ENCODE data around the gene SPEM3.

- TF ChIP-seq CBFB (IDR thresholded peaks at IDR 0.05; ENCODE audit: low read depth) = no peak
- no peak for TF ChIP-seq CBX5 (IDR thresholded peaks at IDR 0.05; ENCODE audit: low read depth)
- peak; percentile 95 for TF ChIP-seq ATF7 (IDR thresholded peaks at IDR 0.05; ENCODE audit: low read depth)
- TF ChIP-seq, protein P1, sequence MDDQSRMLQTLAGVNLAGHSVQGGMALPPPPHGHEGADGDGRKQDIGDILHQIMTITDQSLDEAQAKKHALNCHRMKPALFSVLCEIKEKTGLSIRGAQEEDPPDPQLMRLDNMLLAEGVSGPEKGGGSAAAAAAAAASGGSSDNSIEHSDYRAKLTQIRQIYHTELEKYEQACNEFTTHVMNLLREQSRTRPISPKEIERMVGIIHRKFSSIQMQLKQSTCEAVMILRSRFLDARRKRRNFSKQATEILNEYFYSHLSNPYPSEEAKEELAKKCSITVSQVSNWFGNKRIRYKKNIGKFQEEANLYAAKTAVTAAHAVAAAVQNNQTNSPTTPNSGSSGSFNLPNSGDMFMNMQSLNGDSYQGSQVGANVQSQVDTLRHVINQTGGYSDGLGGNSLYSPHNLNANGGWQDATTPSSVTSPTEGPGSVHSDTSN (IDR thresholded peaks at IDR 0.05; ENCODE audit: insufficient replicate concordance, low read depth, low read length) = no peak
- no peak for TF ChIP-seq SRF (IDR thresholded peaks at IDR 0.05; ENCODE audit: low read depth in 2 of 2, low read length in 2 of 2)
- TF ChIP-seq POLR2A (IDR thresholded peaks at IDR 0.05; ENCODE audit: low read depth, low read length) = peak; percentile 54; the same call in 1 of the 2 replicates
- TF ChIP-seq, protein P2, sequence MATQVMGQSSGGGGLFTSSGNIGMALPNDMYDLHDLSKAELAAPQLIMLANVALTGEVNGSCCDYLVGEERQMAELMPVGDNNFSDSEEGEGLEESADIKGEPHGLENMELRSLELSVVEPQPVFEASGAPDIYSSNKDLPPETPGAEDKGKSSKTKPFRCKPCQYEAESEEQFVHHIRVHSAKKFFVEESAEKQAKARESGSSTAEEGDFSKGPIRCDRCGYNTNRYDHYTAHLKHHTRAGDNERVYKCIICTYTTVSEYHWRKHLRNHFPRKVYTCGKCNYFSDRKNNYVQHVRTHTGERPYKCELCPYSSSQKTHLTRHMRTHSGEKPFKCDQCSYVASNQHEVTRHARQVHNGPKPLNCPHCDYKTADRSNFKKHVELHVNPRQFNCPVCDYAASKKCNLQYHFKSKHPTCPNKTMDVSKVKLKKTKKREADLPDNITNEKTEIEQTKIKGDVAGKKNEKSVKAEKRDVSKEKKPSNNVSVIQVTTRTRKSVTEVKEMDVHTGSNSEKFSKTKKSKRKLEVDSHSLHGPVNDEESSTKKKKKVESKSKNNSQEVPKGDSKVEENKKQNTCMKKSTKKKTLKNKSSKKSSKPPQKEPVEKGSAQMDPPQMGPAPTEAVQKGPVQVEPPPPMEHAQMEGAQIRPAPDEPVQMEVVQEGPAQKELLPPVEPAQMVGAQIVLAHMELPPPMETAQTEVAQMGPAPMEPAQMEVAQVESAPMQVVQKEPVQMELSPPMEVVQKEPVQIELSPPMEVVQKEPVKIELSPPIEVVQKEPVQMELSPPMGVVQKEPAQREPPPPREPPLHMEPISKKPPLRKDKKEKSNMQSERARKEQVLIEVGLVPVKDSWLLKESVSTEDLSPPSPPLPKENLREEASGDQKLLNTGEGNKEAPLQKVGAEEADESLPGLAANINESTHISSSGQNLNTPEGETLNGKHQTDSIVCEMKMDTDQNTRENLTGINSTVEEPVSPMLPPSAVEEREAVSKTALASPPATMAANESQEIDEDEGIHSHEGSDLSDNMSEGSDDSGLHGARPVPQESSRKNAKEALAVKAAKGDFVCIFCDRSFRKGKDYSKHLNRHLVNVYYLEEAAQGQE (IDR thresholded peaks at IDR 0.05; ENCODE audit: low read depth, low read length) = no peak
- no peak; the same call in 1 of the 2 replicates for TF ChIP-seq BACH1 (IDR thresholded peaks at IDR 0.05; ENCODE audit: borderline replicate concordance)
- TF ChIP-seq, protein P3, sequence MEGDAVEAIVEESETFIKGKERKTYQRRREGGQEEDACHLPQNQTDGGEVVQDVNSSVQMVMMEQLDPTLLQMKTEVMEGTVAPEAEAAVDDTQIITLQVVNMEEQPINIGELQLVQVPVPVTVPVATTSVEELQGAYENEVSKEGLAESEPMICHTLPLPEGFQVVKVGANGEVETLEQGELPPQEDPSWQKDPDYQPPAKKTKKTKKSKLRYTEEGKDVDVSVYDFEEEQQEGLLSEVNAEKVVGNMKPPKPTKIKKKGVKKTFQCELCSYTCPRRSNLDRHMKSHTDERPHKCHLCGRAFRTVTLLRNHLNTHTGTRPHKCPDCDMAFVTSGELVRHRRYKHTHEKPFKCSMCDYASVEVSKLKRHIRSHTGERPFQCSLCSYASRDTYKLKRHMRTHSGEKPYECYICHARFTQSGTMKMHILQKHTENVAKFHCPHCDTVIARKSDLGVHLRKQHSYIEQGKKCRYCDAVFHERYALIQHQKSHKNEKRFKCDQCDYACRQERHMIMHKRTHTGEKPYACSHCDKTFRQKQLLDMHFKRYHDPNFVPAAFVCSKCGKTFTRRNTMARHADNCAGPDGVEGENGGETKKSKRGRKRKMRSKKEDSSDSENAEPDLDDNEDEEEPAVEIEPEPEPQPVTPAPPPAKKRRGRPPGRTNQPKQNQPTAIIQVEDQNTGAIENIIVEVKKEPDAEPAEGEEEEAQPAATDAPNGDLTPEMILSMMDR (IDR thresholded peaks at IDR 0.05 in 2 of 3, conservative IDR thresholded peaks at IDR 0.05 in 1 of 3; ENCODE audit: control insufficient read depth in 2 of 3, extremely low read depth in 1 of 3, insufficient read depth in 1 of 3, low read depth in 3 of 3, low read length in 3 of 3) = no peak
- TF ChIP-seq SIN3A (IDR thresholded peaks at IDR 0.05; ENCODE audit: low read depth, low read length) = no peak
- TF ChIP-seq EZH2 (IDR thresholded peaks at IDR 0.05; ENCODE audit: borderline replicate concordance, control insufficient read depth, low read depth, low read length) = no peak
- TF ChIP-seq, protein P4, sequence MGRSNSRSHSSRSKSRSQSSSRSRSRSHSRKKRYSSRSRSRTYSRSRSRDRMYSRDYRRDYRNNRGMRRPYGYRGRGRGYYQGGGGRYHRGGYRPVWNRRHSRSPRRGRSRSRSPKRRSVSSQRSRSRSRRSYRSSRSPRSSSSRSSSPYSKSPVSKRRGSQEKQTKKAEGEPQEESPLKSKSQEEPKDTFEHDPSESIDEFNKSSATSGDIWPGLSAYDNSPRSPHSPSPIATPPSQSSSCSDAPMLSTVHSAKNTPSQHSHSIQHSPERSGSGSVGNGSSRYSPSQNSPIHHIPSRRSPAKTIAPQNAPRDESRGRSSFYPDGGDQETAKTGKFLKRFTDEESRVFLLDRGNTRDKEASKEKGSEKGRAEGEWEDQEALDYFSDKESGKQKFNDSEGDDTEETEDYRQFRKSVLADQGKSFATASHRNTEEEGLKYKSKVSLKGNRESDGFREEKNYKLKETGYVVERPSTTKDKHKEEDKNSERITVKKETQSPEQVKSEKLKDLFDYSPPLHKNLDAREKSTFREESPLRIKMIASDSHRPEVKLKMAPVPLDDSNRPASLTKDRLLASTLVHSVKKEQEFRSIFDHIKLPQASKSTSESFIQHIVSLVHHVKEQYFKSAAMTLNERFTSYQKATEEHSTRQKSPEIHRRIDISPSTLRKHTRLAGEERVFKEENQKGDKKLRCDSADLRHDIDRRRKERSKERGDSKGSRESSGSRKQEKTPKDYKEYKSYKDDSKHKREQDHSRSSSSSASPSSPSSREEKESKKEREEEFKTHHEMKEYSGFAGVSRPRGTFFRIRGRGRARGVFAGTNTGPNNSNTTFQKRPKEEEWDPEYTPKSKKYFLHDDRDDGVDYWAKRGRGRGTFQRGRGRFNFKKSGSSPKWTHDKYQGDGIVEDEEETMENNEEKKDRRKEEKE (IDR thresholded peaks at IDR 0.05) = peak; percentile 85
- TF ChIP-seq NBN (IDR thresholded peaks at IDR 0.05) = no peak
- TF ChIP-seq IRF3 (IDR thresholded peaks at IDR 0.05) = no peak
Measured at GRCh38 chr17:7440113-7440833, 11.6 kb downstream of the SPEM3 start.

Data from GM12878 (cell line).